HCT116 (cell line): ENCODE data around the gene DPYD. TPM values are rescaled to one million over a fixed set of nuclear protein-coding genes. Genes with fewer than 3 reads are reported as not detected.

ENCODE experiments used
- ATAC-seq: fragments of 200-7000 bp; cut with Tn5 transposase; 2 replicates; pipeline ENCODE4 v1.9.1; 2020; ENCODE audit warnings: mild to moderate bottlenecking, moderate library complexity
- BruUV-seq: library from RNA; stranded (reverse); fragments of 400-500 nt; replicated peaks from 2 replicates; lab custom pipeline; 2021; lab: Mats Ljungman, UMichigan
- CTCF ChIA-PET: fragments of 300-600 bp; sonication (Branson Sonifier 250); formaldehyde crosslinking; loops from one replicate; lab custom pipeline; 2021; ENCODE audit warnings: antibody characterized with exemption; lab: Charles Lee
- POLR2A ChIA-PET: fragments of 300-600, 350-600 bp; sonication (Branson Sonifier 250); formaldehyde crosslinking; loops from one replicate; lab custom pipeline; 2021; ENCODE audit warnings: antibody characterized with exemption; lab: Charles Lee
- RAD21 ChIA-PET, 2 experiments: fragments of 300-600 bp; sonication (Branson Sonifier 250); formaldehyde crosslinking; loops; one replicate each; lab custom pipeline; 2023; ENCODE audit warnings: low total read pairs in 2 of 2; ENCODE audit not compliant: uncharacterized antibody in 2 of 2, unreplicated experiment in 2 of 2, low non-redundant PET in 1 of 2; lab: Charles Lee
- DNase-seq: peaks from one replicate; pipeline ENCODE4 v3.0.0-alpha.2; 2010; ENCODE audit warnings: low read depth, low spot score
- H2AFZ ChIP-seq: fragments of 200-600 bp; shearing (Covaris generic), sonication (generic); 2 replicates; pipeline ENCODE4 v1.6.1; 2017; ENCODE audit warnings: low read depth, mixed run types, mixed read lengths, antibody characterized with exemption, low read length; ENCODE audit not compliant: poor library complexity, severe bottlenecking
- H3K27ac ChIP-seq: 2 replicates; pipeline ENCODE4 v1.5.1; 2012; ENCODE audit warnings: low read depth, low read length
- H3K27me3 ChIP-seq: fragments of 200-600 bp; sonication (generic); 2 replicates; pipeline ENCODE4 v1.6.1; 2016; ENCODE audit warnings: mixed run types, low read length, mixed read lengths; ENCODE audit not compliant: insufficient read depth
- H3K36me3 ChIP-seq, 2 experiments: fragments of 200-500 bp in 1 of 2; fragments of 200-600 bp in 1 of 2; sonication (Bioruptor generic) in 1 of 2; sonication (generic) in 1 of 2; 2 replicates each; pipeline versions ENCODE4 v1.5.1 to v1.6.1; 2014 to 2016; ENCODE audit warnings: low read length in 2 of 2, inconsistent platforms in 1 of 2, mixed read lengths in 1 of 2, mixed run types in 1 of 2; ENCODE audit not compliant: insufficient read depth in 2 of 2, control insufficient read depth in 1 of 2
- H3K4me1 ChIP-seq, 2 experiments: fragments of 200-600 bp in 1 of 2; sonication (generic) in 1 of 2; 2 replicates each; pipeline versions ENCODE4 v1.5.1 to v1.6.1; 2012 to 2017; ENCODE audit warnings: low read length in 2 of 2, inconsistent platforms in 1 of 2, mild to moderate bottlenecking in 1 of 2, mixed read lengths in 1 of 2, mixed run types in 1 of 2, moderate library complexity in 1 of 2; ENCODE audit not compliant: insufficient read depth in 2 of 2, control insufficient read depth in 1 of 2
- H3K4me2 ChIP-seq: fragments of 200-600 bp; sonication (generic); 2 replicates; pipeline ENCODE4 v1.6.1; 2017; ENCODE audit warnings: mixed run types, low read length, mixed read lengths
- H3K4me3 ChIP-seq, 2 experiments: fragments of 200-600 bp in 1 of 2; sonication (generic) in 1 of 2; replicated peaks in 1 of 2; 2 replicates each; pipeline ENCODE4 v1.5.1; 2011 to 2016; ENCODE audit warnings: low read length in 2 of 2, control low read depth in 1 of 2, low read depth in 1 of 2, mild to moderate bottlenecking in 1 of 2, mixed read lengths in 1 of 2, mixed run types in 1 of 2
- H3K79me2 ChIP-seq: fragments of 200-600 bp; sonication (generic); 2 replicates; pipeline ENCODE4 v1.6.1; 2017; ENCODE audit warnings: mild to moderate bottlenecking, mixed run types, low read length, moderate library complexity, mixed read lengths; ENCODE audit not compliant: insufficient read depth
- H3K9ac ChIP-seq: fragments of 200-600 bp; sonication (generic); 2 replicates; pipeline ENCODE4 v1.6.1; 2016; ENCODE audit warnings: low read length, mixed read lengths
- H3K9me2 ChIP-seq: fragments of 200-600 bp; sonication (generic), shearing (Covaris generic); 2 replicates; pipeline ENCODE4 v1.6.1; 2017; ENCODE audit warnings: mixed run types, mild to moderate bottlenecking, moderate library complexity; ENCODE audit not compliant: insufficient read depth
- H3K9me3 ChIP-seq, 2 experiments: fragments of 200-500 bp in 1 of 2; fragments of 200-600 bp in 1 of 2; sonication (Bioruptor generic) in 1 of 2; sonication (generic) in 1 of 2; 2 replicates each; pipeline ENCODE4 v1.6.1; 2014 to 2017; ENCODE audit warnings: low read length in 2 of 2, mixed read lengths in 2 of 2, inconsistent platforms in 1 of 2, low read depth in 1 of 2, mild to moderate bottlenecking in 1 of 2, mixed run types in 1 of 2, moderate library complexity in 1 of 2; ENCODE audit not compliant: control insufficient read depth in 1 of 2, insufficient read depth in 1 of 2
- H4K20me1 ChIP-seq: fragments of 200-600 bp; sonication (generic), shearing (Covaris generic); 2 replicates; pipeline ENCODE4 v1.6.1; 2017; ENCODE audit warnings: mixed run types, mild to moderate bottlenecking, moderate library complexity; ENCODE audit not compliant: insufficient read depth
- CEBPB ChIP-seq: IDR thresholded peaks from 2 replicates; pipeline ENCODE4 v1.6.1; 2012; ENCODE audit warnings: low read depth
- EZH2 ChIP-seq: fragments of 200-600 bp; sonication (generic); IDR thresholded peaks from 2 replicates; pipeline ENCODE4 v1.6.1; 2017; ENCODE audit warnings: antibody characterized with exemption, mixed run types
- EZH2phosphoT487 ChIP-seq: fragments of 200-600 bp; IDR thresholded peaks from 2 replicates; pipeline ENCODE4 v1.6.1; 2018; ENCODE audit warnings: antibody characterized with exemption, borderline replicate concordance
- FOSL1 ChIP-seq: IDR thresholded peaks from 2 replicates; pipeline ENCODE4 v1.6.1; 2012; ENCODE audit warnings: low read depth
- POLR2A ChIP-seq: IDR thresholded peaks from 2 replicates; pipeline ENCODE4 v1.7.0; 2011; ENCODE audit warnings: borderline replicate concordance; ENCODE audit not compliant: insufficient read depth, insufficient read length; ENCODE audit errors: extremely low read depth
- POLR2AphosphoS5 ChIP-seq: IDR thresholded peaks from 2 replicates; pipeline ENCODE4 v1.6.1; 2011; ENCODE audit warnings: mild to moderate bottlenecking, low read depth, low read length, moderate library complexity
- RAD21 ChIP-seq: IDR thresholded peaks from 2 replicates; pipeline ENCODE4 v1.6.1; 2012; ENCODE audit warnings: low read depth, mild to moderate bottlenecking
- SIN3A ChIP-seq: IDR thresholded peaks from 2 replicates; pipeline ENCODE4 v1.6.1; 2012; ENCODE audit warnings: low read depth
- SP1 ChIP-seq: IDR thresholded peaks from 2 replicates; pipeline ENCODE4 v1.6.1; 2012; ENCODE audit warnings: low read depth
- SRF ChIP-seq: IDR thresholded peaks from 2 replicates; pipeline ENCODE4 v1.6.1; 2012; ENCODE audit warnings: low read depth
- TCF7L2 ChIP-seq: IDR thresholded peaks from 2 replicates; pipeline ENCODE4 v1.7.0; 2011; ENCODE audit warnings: borderline replicate concordance, inconsistent platforms; ENCODE audit not compliant: insufficient read depth, insufficient read length; ENCODE audit errors: extremely low read depth
- YY1 ChIP-seq: IDR thresholded peaks from 2 replicates; pipeline ENCODE4 v1.6.1; 2011; ENCODE audit warnings: low read length, low read depth, moderate library complexity, mild to moderate bottlenecking; ENCODE audit not compliant: insufficient replicate concordance; ENCODE audit errors: extremely low read depth
- ZFX ChIP-seq: fragments of 450-650 bp; IDR thresholded peaks from 2 replicates; pipeline ENCODE4 v1.6.1; 2017
- intact Hi-C: fragments of 100-400 bp; cut with micrococcal nuclease; formaldehyde crosslinking; loops from 2 replicates; pipeline ENCODE4 v1.10.0; 2022
- total RNA-seq: library from RNA; stranded (reverse); gene quantifications from one replicate; pipeline ENCODE4 v1.2.1, GENCODE V29; 2021; ENCODE audit not compliant: unreplicated experiment
- TF ChIP-seq, protein P1 (sequence below), 3 experiments: fragments of 200-600 bp in 1 of 3; sonication (generic) in 1 of 3; IDR thresholded peaks in 2 of 3; conservative IDR thresholded peaks in 1 of 3; 2 replicates each; pipeline ENCODE4 v1.5.1; 2012 to 2017; ENCODE audit warnings: low read depth in 2 of 3, low read length in 2 of 3, antibody characterized with exemption in 1 of 3, borderline replicate concordance in 1 of 3, control low read depth in 1 of 3, mild to moderate bottlenecking in 1 of 3, mixed read lengths in 1 of 3, mixed run types in 1 of 3, moderate library complexity in 1 of 3; ENCODE audit not compliant: insufficient read depth in 1 of 3
- TF ChIP-seq, protein P2 (sequence below): IDR thresholded peaks from 2 replicates; pipeline ENCODE4 v1.6.1; 2012
- TF ChIP-seq, protein P3 (sequence below): IDR thresholded peaks from 2 replicates; pipeline ENCODE4 v1.6.1; 2012

DPYD gene
- total RNA-seq, 1 experiment from 2014 or later, result 1.7 TPM

- Histone ChIP-seq H3K4me2 (no peak overlapping the region), H3K4me1 (no peaks in the 10 kb centered on the region), H3K9me3 (no peaks in the 10 kb centered on the region), H3K9ac (no peak overlapping the region), H3K79me2 (no peaks in the 10 kb centered on the region), H3K27ac (no peak overlapping the region), H4K20me1 (no peaks in the 10 kb centered on the region), H3K9me2 (no peaks in the 10 kb centered on the region)
- intact Hi-C loops, result no loop called here
- ATAC-seq, result no peak
- BruUV-seq, result no TSS peak
- ChIA-PET POLR2A (no interaction called here), CTCF (no interaction called here)
- no peak for DNase-seq
- no peak for TF ChIP-seq CEBPB
- TF ChIP-seq, protein P1, sequence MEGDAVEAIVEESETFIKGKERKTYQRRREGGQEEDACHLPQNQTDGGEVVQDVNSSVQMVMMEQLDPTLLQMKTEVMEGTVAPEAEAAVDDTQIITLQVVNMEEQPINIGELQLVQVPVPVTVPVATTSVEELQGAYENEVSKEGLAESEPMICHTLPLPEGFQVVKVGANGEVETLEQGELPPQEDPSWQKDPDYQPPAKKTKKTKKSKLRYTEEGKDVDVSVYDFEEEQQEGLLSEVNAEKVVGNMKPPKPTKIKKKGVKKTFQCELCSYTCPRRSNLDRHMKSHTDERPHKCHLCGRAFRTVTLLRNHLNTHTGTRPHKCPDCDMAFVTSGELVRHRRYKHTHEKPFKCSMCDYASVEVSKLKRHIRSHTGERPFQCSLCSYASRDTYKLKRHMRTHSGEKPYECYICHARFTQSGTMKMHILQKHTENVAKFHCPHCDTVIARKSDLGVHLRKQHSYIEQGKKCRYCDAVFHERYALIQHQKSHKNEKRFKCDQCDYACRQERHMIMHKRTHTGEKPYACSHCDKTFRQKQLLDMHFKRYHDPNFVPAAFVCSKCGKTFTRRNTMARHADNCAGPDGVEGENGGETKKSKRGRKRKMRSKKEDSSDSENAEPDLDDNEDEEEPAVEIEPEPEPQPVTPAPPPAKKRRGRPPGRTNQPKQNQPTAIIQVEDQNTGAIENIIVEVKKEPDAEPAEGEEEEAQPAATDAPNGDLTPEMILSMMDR (IDR thresholded peaks at IDR 0.05 in 2 of 3, conservative IDR thresholded peaks at IDR 0.05 in 1 of 3; ENCODE audit: borderline replicate concordance in 1 of 3, insufficient read depth in 1 of 3, low read depth in 2 of 3, low read length in 2 of 3), result no peak
- no peak for TF ChIP-seq EZH2phosphoT487
- no peak for TF ChIP-seq SP1
- TF ChIP-seq SIN3A, result no peak
- TF ChIP-seq, protein P2, sequence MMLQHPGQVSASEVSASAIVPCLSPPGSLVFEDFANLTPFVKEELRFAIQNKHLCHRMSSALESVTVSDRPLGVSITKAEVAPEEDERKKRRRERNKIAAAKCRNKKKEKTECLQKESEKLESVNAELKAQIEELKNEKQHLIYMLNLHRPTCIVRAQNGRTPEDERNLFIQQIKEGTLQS, result no peak
- no peak for TF ChIP-seq FOSL1
- no peak for TF ChIP-seq ZFX
- no peak for TF ChIP-seq RAD21
- TF ChIP-seq POLR2A, result no peak
- TF ChIP-seq, protein P3, sequence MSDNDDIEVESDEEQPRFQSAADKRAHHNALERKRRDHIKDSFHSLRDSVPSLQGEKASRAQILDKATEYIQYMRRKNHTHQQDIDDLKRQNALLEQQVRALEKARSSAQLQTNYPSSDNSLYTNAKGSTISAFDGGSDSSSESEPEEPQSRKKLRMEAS, result no peak
- no peak for TF ChIP-seq SRF
- TF ChIP-seq YY1, result no peak
- no peak for TF ChIP-seq TCF7L2
- no peak for TF ChIP-seq POLR2AphosphoS5
- TF ChIP-seq EZH2, result no peak
- TF ChIP-seq, all 23 proteins: peak for 0
- Histone ChIP-seq H3K27me3 (no peaks in the 10 kb centered on the region), H3K36me3 (no peaks in the 10 kb centered on the region), H2AFZ (no peak overlapping the region), H3K4me3 (no peak overlapping the region)
- RAD21 ChIA-PET, result no interaction called here
These were observed 508.7 kb downstream of the DPYD start for GRCh38 chr1:97412166-97412565.
